ENCODE results near the gene TP53TG5. TPM values are rescaled to one million over a fixed set of nuclear protein-coding genes. Genes with fewer than 3 reads are reported as not detected.
A peak's percentile ranks its signal among the peaks of the same experiment; 100 is the strongest.

The TP53TG5 gene
- total and polyA plus RNA-seq, 10 of the 15 experiments (the other 5 are each of a cell fraction or from before 2014, with no cell fraction given) = 0.24 TPM; not detected in 9

GRCh38 chr20:45419188-45420091 lies 41.3 kb upstream of the TP53TG5 start:
- ATAC-seq = peak; percentile 89
- no peaks in the 10 kb centered on the region for H4K20me1 ChIP-seq (ENCODE audit: control insufficient read depth, insufficient read depth)
- H3K27me3 ChIP-seq (replicated peaks in 1 of 2; ENCODE audit: control insufficient read depth in 2 of 2, insufficient read depth in 2 of 2, low read length in 1 of 2) = no peaks in the 10 kb centered on the region
- 0 out of 2 replicates have a peak overlapping the region, but pooled peaks have one; percentile 22 for H3K9ac ChIP-seq (ENCODE audit: control insufficient read depth, insufficient read depth, low read length)
- ChIA-PET CTCF (interaction anchor here (0.9 to 8.5 kb wide), 12 partner anchors 10 to 60 kb away, joined by 3 to 86 read pairs (median 5); partner anchors contain the start of gene SYS1), SMC1A (ENCODE audit: uncharacterized antibody, unreplicated experiment) (interaction anchor here (0.5 to 3.0 kb wide), 9 partner anchors 10 to 99 kb away, joined by 3 to 21 read pairs (median 5); no protein-coding TSS in a partner anchor), POLR2A (interaction anchor here (1.0 to 1.1 kb wide), 2 partner anchors 49 to 56 kb away, joined by 3 read pairs; partner anchors contain the start of gene SYS1), RAD21 (ENCODE audit: unreplicated experiment) (interaction anchor here (0.6 to 3.2 kb wide), 8 partner anchors 10 to 57 kb away, joined by 3 to 24 read pairs (median 6); partner anchors contain the start of gene SYS1)
- peak overlapping the region; percentile 59 for H3K4me2 ChIP-seq (ENCODE audit: control insufficient read depth, insufficient read depth)
- no peak for FAIRE-seq
- DNase-seq (ENCODE audit: low read depth, low spot score) = peak; percentile 80
- H3K79me2 ChIP-seq (ENCODE audit: control insufficient read depth, insufficient read depth, low read length) = peaks cover 13% of the 10 kb centered on the region
- no peak overlapping the region for H2AFZ ChIP-seq (ENCODE audit: control insufficient read depth, low read depth, low read length)
- H3K36me3 ChIP-seq (ENCODE audit: control insufficient read depth in 2 of 2, insufficient read depth in 2 of 2, low read length in 1 of 2) = peaks cover 16 to 25% of the 10 kb centered on the region in 2 experiments
- H3K4me3 ChIP-seq = no peak overlapping the region
- peaks cover 20% of the 10 kb centered on the region for H3K4me1 ChIP-seq (ENCODE audit: control insufficient read depth, insufficient read depth, low read length)
- H3K9me3 ChIP-seq (replicated peaks; ENCODE audit: control insufficient read depth, insufficient read depth, low read length) = no peaks in the 10 kb centered on the region
- H3K27ac ChIP-seq (ENCODE audit: control insufficient read depth, insufficient read depth) = peak overlapping the region; percentile 26
- no TSS peak for BruUV-seq (replicated peaks)
- intact Hi-C loops (cut with micrococcal nuclease; ENCODE audit: unreplicated experiment) (no loop called here), in situ Hi-C loops (cut with MboI) (loop anchor here (5.0 kb wide), 1 partner anchor 52 kb away; no protein-coding TSS in a partner anchor)
- WGBS (ENCODE audit: insufficient coverage, insufficient replicate concordance, low lambda C conversion rate, missing lambda C conversion rate) = 22% methylated on average over 17 of the region's 17 CpGs
- TF ChIP-seq CHD2 (IDR thresholded peaks at IDR 0.05; ENCODE audit: borderline replicate concordance, low read depth, low read length) = peak; percentile 65; the same call in 1 of the 2 replicates
- peak; percentile 34; the same call in 1 of the 2 replicates for TF ChIP-seq BACH1 (IDR thresholded peaks at IDR 0.05; ENCODE audit: borderline replicate concordance)
- peak; percentile 84 to 90 for TF ChIP-seq EP300 (IDR thresholded peaks at IDR 0.05; ENCODE audit: borderline replicate concordance in 1 of 2, control insufficient read depth in 1 of 2, low read depth in 2 of 2, low read length in 2 of 2)
- peak; percentile 64; the same call in 1 of the 2 replicates for TF ChIP-seq JUND (IDR thresholded peaks at IDR 0.05; ENCODE audit: low read depth, low read length)
- peak; percentile 53 for TF ChIP-seq PKNOX1 (IDR thresholded peaks at IDR 0.05)
- peak; percentile 59 for TF ChIP-seq IKZF1 (conservative IDR thresholded peaks at IDR 0.05)
- TF ChIP-seq NR2F1 (conservative IDR thresholded peaks at IDR 0.05) = no peak; the same call in 1 of the 2 replicates
- TF ChIP-seq POU2F2 (IDR thresholded peaks at IDR 0.05; ENCODE audit: borderline replicate concordance, low read depth, low read length) = peak; percentile 91; the same call in 2 of the 3 replicates
- TF ChIP-seq BHLHE40 (IDR thresholded peaks at IDR 0.05; ENCODE audit: borderline replicate concordance in 1 of 2, low read depth in 2 of 2, low read length in 1 of 2) = peak; percentile 61 to 80; a peak in 3 of 4 replicates
- TF ChIP-seq MEF2B (IDR thresholded peaks at IDR 0.05; ENCODE audit: partially characterized antibody, poor library complexity, severe bottlenecking) = peak; percentile 55
- no peak for TF ChIP-seq ZNF24 (IDR thresholded peaks at IDR 0.05)
- TF ChIP-seq ATF3 (IDR thresholded peaks at IDR 0.05; ENCODE audit: borderline replicate concordance, extremely low read depth, low read depth, low read length) = no peak
- peak; percentile 48 for TF ChIP-seq BCL3 (IDR thresholded peaks at IDR 0.05; ENCODE audit: borderline replicate concordance, insufficient read depth, low read depth, low read length, poor library complexity, severe bottlenecking)

Measured in GM12878 (cell line).